ENCODE results near the gene R3HDM4.
"Not testable (repeated sequence)": the region's sequence is repeated elsewhere in the genome, so short reads cannot be mapped to it uniquely, and the experiment has no call there.

Gene R3HDM4

DNA sequence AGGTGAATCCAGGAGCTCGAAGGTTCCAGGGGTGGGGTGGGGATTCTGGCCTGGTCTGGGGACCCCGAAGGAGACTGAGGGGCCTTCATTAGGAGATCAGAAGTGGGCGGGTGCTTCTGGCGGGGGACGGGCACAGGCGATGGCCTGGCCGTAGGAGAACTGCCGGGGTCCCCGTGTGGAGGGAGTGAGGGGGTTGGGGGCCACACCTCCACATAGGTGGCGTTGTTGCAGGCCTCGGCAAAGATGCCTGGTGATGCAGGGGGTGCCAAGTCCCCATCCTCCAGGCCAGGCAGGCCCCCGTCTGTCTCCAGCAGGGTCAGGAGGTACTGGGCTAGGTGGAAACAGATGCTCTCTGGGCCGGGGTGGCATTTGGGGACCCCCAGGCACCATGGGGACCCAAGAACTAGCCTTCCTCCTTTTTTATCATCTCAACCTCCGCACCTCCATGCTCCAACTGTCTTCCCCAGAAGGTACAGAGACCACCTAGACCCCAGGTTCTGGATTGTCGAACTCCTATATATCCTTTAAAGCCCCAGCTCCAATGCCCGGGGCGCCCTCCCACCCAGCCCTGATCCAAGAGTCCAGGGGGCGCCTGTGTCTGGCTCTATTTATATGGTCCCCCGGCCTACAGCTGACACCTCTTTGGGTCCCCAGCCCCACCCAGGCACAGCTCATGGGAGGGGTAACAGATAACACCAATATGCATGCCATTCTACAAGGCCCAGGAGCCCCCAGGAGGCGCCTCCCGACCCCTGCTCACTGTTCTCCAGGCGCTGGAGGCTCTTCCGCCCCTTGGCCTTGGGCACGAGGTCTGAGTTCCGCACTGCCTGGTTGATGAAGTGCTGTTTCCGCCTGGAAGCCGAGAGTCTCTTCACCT, 11.6 kb downstream of the R3HDM4 start:
- no peak overlapping the region for H3K4me3 Mint-ChIP-seq
- no peaks in the 10 kb centered on the region for H3K9me3 Mint-ChIP-seq
- peak overlapping the region; percentile 31 for H3K27ac Mint-ChIP-seq
- H3K36me3 Mint-ChIP-seq: peaks cover 24 to 46% of the 10 kb centered on the region in 2 donors
- peaks cover 14 to 28% of the 10 kb centered on the region in 2 donors for H3K4me1 Mint-ChIP-seq
- ATAC-seq (replicated peaks) (no peak), DNase-seq (no peak)
- no peaks in the 10 kb centered on the region for H3K27me3 Mint-ChIP-seq

DNA sequence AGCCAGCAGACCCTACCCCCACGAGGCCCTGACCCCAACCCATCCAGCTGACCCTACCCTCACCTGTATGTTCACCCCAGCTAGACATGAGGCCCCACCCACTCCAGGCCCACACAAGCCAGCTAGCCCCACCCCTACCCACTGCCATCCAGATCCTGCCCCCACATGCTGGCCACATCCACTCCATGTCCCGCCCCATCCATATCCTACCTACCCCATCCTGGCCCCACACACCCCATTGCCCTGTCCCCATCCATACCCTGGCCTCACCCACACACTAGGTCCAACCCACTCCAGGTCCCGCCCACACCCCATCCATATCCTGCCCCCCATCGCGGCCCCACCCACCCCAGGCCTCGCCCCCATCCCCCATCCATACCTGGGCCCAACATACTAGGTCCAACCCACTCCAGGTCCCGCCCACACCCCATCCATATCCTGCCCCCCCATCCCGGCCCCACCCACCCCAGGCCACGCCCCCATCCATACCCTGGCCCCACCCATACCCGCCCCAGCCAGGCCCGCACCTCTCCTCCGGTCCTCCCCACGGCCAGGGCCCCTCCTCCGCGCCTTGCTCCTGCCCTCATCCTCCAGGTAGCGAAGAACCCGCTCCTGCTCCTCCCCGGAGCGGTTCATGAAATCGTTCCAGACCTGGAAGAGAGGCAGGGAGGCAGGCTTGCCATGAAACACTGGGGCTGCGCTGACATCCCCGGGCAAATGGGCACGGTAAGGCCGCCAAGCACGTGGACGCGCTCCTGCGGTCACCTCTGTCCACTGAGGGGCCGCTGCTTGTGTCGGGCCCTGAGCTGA, 12.5 kb downstream of the R3HDM4 start:
- ATAC-seq (replicated peaks) (peak; percentile 34 to 41), DNase-seq (no peak)
- Mint-ChIP-seq H3K27ac (no peak overlapping the region), H3K4me3 (no peak overlapping the region), H3K4me1 (peaks cover 13 to 24% of the 10 kb centered on the region in 2 donors), H3K36me3 (peaks cover 29 to 46% of the 10 kb centered on the region in 2 donors), H3K27me3 (no peaks in the 10 kb centered on the region), H3K9me3 (no peaks in the 10 kb centered on the region)

DNA sequence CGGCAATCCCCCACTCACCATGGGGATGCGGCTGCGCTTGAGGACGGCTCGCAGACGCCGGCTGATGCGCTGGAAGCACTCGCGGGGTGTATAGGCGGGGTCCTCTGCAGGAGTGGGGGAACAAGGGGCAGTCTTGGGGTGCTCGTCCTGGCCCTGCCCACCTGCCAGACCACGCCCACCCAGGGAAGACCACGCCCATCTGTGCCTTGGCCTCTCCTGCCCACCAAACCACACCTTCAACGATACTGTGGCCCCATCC, 13.0 kb downstream of the R3HDM4 start:
- Mint-ChIP-seq H3K4me3 (no peak overlapping the region), H3K9me3 (no peaks in the 10 kb centered on the region), H3K4me1 (peaks cover 15 to 24% of the 10 kb centered on the region in 2 donors), H3K27ac (no peak overlapping the region), H3K27me3 (no peaks in the 10 kb centered on the region), H3K36me3 (peaks cover 29 to 45% of the 10 kb centered on the region in 2 donors)
- ATAC-seq (replicated peaks): no peak
- no peak for DNase-seq

DNA sequence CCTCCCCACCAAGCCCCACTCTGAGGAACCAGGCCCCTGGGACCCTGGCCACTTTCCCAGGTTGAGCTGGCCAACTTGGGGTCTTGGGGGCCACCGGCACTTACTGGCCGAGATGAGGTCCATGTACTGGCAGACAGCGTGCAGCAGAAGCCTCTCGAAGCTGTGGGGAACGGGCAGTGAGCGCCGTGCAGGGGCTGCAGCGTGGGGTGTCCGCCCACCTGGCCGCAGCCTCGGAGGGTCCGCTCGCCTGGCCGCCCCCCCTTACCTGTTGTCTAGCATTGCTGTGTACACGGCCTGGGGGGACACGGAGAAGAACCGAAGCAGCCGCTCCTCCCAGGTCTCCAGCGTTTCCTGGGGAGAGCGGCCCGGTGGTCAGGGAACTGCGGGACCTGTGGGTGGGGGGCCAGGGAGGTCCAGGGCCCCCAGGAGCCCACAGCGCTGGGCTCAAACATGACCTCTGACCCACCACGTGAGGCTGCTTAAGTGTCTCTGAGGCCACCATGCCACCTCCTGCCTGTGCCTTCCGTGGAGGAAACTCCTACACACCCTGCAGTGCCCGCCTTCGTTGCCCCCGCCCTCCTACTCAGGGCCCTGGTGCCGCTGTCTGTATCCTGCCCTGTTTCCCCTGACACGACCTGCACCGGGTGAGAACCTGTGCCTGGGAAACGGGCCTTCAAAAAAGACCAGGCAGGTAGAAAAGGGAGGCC, 13.5 kb downstream of the R3HDM4 start:
- no peaks in the 10 kb centered on the region for H3K27me3 Mint-ChIP-seq
- ATAC-seq (replicated peaks): no peak
- peaks cover 28 to 44% of the 10 kb centered on the region in 2 donors for H3K36me3 Mint-ChIP-seq
- H3K9me3 Mint-ChIP-seq: no peaks in the 10 kb centered on the region
- no peak overlapping the region for H3K4me3 Mint-ChIP-seq
- H3K27ac Mint-ChIP-seq: no peak overlapping the region
- DNase-seq: no peak
- H3K4me1 Mint-ChIP-seq: peaks cover 15 to 23% of the 10 kb centered on the region in 2 donors

DNA sequence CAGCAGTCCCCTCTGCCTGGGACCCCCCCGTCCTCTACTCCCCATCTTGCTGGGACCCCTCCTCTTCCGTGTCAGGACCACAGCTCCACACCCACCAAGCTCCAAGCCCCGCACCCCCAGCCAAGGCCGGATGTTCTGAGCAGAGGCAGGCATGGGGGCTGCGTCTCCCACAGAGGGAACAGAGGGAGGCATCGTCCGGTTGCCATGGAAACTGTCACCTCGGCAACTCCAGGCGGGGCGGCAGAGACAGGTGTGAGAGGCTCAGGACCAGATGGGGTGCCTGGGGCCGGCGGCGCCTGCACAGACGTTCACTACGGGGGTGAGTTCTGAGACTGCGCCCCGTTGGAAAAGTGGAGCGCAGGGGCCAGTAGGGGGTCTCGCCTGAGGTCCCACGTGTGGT, 14.4 kb downstream of the R3HDM4 start:
- no peak for DNase-seq
- Mint-ChIP-seq H3K27me3 (no peaks in the 10 kb centered on the region), H3K4me3 (no peak overlapping the region), H3K27ac (peak overlapping the region; percentile 69), H3K4me1 (peaks cover 10 to 21% of the 10 kb centered on the region in 2 donors), H3K9me3 (no peaks in the 10 kb centered on the region), H3K36me3 (peaks cover 23 to 39% of the 10 kb centered on the region in 2 donors)
- peak in 1 of 2 donors; percentile 36 for ATAC-seq (replicated peaks)

DNA sequence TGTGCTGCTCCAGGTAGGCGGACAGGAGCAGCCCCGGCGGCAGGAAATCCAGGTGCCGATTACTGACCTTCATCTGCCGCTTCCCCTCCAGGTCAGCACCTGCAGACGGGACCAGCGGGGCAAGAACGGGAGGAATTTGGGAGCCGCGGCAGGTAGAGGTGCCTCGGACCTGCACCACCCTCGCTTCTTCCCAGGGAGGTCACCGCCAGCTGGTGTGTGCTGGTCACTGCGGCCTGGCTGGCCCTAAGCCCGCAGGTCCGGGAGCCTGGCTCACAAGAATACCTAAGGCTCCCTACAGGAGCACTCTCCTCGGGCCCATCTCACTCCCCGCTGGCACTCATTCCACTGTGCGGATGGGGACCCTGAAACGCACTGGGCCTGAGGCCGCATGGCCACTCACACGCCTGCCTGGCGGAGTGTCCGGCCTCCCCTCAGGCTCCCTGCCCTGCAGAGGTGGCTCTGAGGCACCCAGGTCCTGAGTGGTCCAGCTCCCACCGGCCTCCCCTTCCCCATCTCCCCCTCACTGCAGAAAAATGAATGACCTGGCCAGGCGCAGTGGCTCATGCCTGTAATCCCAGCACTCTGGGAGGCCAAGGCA, 15.5 kb downstream of the R3HDM4 start:
- no peaks in the 10 kb centered on the region for H3K27me3 Mint-ChIP-seq
- no peak overlapping the region for H3K27ac Mint-ChIP-seq
- ATAC-seq (replicated peaks) (no peak), DNase-seq (no peak)
- H3K4me3 Mint-ChIP-seq: no peak overlapping the region
- peaks cover 25 to 43% of the 10 kb centered on the region in 2 donors for H3K36me3 Mint-ChIP-seq
- H3K9me3 Mint-ChIP-seq: no peaks in the 10 kb centered on the region
- peaks cover 14 to 29% of the 10 kb centered on the region in 2 donors for H3K4me1 Mint-ChIP-seq

DNA sequence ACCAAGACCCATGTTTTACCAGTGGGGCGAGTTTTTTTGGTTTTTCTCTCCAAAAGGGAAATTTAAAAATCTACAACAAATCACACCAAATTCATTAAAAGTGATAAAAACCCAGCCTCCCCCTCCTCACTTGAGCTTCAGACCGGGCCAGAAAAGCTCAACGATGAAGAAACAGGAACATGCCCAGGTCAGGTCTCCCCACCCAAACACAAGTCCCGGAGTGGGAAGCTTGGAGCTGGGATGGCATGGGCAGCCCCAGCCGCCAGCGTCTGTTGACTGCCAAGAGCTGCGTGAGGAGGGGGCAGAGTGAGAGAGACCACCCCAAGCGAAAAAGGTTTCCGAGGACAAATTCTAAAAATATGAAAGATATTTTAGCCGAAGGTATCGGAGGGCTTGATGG, 16.0 kb downstream of the R3HDM4 start:
- Mint-ChIP-seq H3K27ac (no peak overlapping the region), H3K4me1 (peaks cover 17 to 33% of the 10 kb centered on the region in 2 donors), H3K9me3 (no peaks in the 10 kb centered on the region), H3K27me3 (no peaks in the 10 kb centered on the region), H3K36me3 (peaks cover 29 to 41% of the 10 kb centered on the region in 2 donors), H3K4me3 (no peak overlapping the region)
- DNase-seq (no peak), ATAC-seq (replicated peaks) (no peak)

DNA sequence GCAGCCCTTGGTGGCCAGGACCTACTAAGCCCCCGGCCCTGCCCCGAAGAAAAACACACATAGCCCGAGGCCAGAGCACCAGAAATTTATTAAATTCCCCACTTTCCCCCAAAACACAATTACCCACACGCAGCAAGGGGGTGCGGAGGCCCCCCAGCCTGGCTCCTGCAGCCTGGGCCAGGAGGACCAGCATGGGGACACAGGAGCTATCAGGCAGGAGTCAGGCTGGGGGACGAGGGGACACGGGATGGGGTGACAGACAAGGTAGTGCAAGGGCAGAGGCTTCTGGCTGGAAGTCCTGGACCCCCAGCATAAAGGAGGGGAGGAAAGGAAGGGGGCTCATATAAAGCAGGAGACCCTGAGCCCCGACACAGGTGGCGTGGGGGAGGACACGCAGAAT, 16.6 kb downstream of the R3HDM4 start:
- Mint-ChIP-seq H3K9me3 (no peaks in the 10 kb centered on the region), H3K27ac (no peak overlapping the region), H3K27me3 (no peaks in the 10 kb centered on the region), H3K4me3 (no peak overlapping the region), H3K36me3 (peaks cover 29 to 39% of the 10 kb centered on the region in 2 donors), H3K4me1 (peaks cover 17 to 36% of the 10 kb centered on the region in 2 donors)
- no peak for ATAC-seq (replicated peaks)
- DNase-seq: no peak

DNA sequence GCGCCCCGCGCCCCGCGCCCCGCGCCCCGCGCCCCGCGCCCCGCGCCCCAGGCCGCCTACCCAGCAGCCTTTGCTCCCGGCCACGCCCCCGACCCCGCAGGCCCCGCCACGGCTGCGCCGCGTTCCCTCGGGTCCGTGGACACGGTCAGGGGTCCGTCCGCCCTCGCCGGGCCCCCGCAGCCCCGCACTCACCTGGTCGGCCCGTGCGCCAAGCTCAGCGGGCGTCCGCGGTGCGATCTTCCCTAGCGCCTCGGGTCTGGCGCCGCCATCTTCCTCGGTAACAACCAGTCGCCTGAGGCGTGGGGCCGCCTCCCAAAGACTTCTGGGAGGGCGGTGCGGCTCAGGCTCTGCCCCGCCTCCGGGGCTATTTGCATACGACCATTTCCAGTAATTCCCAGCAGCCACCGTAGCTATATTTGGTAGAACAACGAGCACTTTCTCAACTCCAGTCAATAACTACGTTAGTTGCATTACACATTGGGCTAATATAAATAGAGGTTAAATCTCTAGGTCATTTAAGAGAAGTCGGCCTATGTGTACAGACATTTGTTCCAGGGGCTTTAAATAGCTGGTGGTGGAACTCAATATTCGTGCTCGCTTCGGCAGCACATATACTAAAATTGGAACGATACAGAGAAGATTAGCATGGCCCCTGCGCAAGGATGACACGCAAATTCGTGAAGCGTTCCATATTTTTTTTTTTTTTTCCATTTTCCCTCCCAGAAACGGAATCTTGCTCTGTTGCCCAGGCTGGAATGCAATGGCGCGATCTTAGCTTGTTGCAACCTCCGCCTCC, 19.9 kb downstream of the R3HDM4 start, which contains the start of the genes MED16 and RNU6-9:
Gene MED16 (minus strand): TSS at position 294 of the 796 bp plus-strand sequence. CDS start 2,056 bp downstream, outside the sequence.
Gene RNU6-9 (plus strand): TSS at position 591 of the 796 bp plus-strand sequence.
- Mint-ChIP-seq H3K4me3 (peak within 1 kb of the TSS; percentile 93 to 95), H3K27me3 (no peaks in the 10 kb centered on the region), H3K4me1 (peaks cover 18 to 40% of the 10 kb centered on the region in 2 donors), H3K27ac (peak within 1 kb of the TSS; percentile 100), H3K36me3 (peaks cover 26 to 31% of the 10 kb centered on the region in 2 donors), H3K9me3 (no peaks in the 10 kb centered on the region)
- DNase-seq (peak; percentile 86), ATAC-seq (replicated peaks) (peak; percentile 95)

DNA sequence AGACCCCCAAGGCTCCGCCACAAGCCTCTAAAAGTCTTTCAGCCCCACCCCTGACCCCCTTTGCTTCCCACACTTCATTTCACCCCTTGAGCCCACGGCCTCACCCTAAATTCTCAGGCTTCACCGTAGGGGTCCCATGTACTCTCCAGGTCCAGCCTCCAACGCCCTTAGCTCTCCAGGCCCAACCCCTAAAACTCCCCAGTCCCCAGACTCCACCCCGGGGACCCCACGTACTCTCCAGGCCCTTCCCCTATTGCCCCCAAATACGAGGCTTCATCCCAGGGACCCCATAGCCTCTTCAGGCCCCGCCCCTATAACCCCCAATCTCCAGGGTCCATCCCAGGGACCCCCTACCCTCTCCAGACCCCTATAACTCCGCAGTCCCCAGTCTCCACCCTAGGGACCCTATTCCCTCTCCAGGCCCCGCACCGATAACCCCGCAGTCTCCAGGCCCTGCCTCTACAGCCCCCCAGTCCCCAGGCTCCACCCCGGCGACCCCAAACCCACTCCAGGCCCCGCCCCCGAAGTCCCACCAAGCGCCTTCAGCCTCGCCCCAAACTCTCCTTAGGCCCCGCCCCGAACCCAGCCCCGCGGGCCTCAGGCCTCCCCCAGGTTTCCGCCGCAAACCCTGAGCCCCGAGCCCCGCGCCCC, 20.7 kb downstream of the R3HDM4 start:
- Mint-ChIP-seq H3K9me3 (no peaks in the 10 kb centered on the region), H3K4me3 (peak overlapping the region; percentile 89 to 95), H3K27me3 (no peaks in the 10 kb centered on the region), H3K36me3 (peaks cover 20 to 30% of the 10 kb centered on the region in 2 donors), H3K4me1 (peaks cover 18 to 40% of the 10 kb centered on the region in 2 donors), H3K27ac (peak overlapping the region; percentile 97)
- no peak for DNase-seq
- peak; percentile 28 to 41 for ATAC-seq (replicated peaks)

DNA sequence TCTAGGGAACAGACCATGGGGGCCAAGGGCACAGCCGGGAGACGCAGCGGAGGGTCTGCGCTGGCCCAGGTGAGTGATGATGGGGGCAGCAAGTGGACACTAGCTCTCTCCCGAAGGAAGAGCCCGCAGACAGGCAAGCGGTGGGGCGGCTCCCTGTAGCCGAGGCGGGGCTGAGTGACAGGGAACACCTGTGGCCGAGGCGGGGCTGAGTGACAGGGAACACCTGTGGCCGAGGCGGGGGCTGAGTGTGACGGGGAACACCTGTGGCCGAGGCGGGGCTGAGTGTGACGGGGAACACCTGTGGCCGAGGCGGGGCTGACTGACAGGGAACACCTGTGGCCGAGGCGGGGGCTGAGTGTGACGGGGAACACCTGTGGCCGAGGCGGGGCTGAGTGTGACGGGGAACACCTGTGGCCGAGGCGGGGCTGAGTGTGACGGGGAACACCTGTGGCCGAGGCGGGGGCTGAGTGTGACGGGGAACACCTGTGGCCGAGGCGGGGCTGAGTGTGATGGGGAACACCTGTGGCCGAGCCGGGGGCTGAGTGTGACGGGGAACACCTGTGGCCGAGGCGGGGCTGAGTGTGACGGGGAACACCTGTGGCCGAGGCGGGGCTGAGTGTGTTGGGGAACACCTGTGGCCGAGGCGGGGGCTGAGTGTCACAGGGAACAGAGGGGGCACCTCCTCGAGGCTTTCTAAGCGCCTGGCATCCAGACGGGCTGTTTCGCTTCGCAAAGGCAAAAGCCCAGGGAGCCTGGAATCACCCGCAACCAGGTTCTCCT, 21.4 kb downstream of the R3HDM4 start:
- Mint-ChIP-seq H3K4me3 (peak overlapping the region; percentile 89 to 95), H3K4me1 (peaks cover 18 to 38% of the 10 kb centered on the region in 2 donors), H3K27ac (peak overlapping the region; percentile 80), H3K36me3 (peaks cover 18 to 27% of the 10 kb centered on the region in 2 donors)
- not testable (repeated sequence) for DNase-seq; H3K27me3 Mint-ChIP-seq; ATAC-seq (replicated peaks); H3K9me3 Mint-ChIP-seq

DNA sequence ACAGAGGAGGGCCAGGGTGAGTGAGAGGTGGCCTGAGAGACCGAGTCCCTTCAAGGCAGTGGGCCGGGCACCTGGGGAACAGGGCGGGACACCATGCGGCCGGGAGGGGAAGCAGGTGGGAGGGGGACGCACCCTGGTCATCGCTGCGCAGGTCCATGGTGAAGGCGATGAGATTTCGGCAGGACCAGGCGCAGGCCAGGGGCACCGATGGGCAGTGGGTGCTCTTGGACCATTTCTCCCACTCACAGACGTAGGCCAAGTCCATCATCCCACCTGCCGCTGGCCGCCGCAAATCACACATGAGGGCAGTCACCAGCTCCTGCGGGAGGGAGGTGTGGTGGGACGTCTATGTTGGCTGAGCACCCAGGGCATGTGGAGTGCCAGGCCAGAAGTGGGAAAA, 22.2 kb downstream of the R3HDM4 start:
- ATAC-seq (replicated peaks): no peak

More for the DNA sequence above, 22.2 kb downstream of the R3HDM4 start:
- no peak for DNase-seq
- Mint-ChIP-seq H3K4me3 (peak overlapping the region; percentile 59 to 78), H3K27ac (no peak overlapping the region), H3K4me1 (peaks cover 14 to 31% of the 10 kb centered on the region in 2 donors), H3K27me3 (no peaks in the 10 kb centered on the region), H3K36me3 (peaks cover 11 to 20% of the 10 kb centered on the region in 2 donors), H3K9me3 (no peaks in the 10 kb centered on the region)
